ENCODE data around the gene TNK1. TPM values are rescaled to one million over a fixed set of nuclear protein-coding genes. Genes with fewer than 3 reads are reported as not detected.

TNK1 gene
- total and polyA plus RNA-seq, 2 experiments from 2014 or later: 8.4 to 8.9 TPM

DNA sequence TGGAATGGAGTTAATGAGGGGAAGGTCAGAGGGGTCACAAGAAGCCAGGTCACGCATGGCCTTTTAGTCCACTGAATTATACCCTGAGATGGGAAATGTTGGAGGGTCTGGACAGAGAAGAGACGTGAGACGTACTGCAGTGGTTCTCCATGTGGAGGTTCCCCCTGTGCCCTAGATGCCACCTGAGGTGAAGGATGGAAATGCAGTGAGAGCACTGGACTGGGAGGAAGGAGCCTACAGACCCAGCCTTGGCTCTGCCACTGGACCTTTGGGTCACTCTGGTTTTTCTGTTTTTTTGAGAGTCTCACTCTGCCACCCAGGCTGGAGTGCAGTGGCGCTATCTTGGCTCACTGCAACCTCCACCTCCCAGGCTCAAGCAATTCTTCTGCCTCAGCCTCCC is 15.3 kb downstream of the TNK1 start:
- TF ChIP-seq EZH2phosphoT487 (IDR thresholded peaks at IDR 0.05; ENCODE audit: low read depth, severe bottlenecking, unreplicated experiment) (no peak), EZH2 (IDR thresholded peaks at IDR 0.05; ENCODE audit: borderline replicate concordance) (no peak)
- TF ChIP-seq, protein P1, sequence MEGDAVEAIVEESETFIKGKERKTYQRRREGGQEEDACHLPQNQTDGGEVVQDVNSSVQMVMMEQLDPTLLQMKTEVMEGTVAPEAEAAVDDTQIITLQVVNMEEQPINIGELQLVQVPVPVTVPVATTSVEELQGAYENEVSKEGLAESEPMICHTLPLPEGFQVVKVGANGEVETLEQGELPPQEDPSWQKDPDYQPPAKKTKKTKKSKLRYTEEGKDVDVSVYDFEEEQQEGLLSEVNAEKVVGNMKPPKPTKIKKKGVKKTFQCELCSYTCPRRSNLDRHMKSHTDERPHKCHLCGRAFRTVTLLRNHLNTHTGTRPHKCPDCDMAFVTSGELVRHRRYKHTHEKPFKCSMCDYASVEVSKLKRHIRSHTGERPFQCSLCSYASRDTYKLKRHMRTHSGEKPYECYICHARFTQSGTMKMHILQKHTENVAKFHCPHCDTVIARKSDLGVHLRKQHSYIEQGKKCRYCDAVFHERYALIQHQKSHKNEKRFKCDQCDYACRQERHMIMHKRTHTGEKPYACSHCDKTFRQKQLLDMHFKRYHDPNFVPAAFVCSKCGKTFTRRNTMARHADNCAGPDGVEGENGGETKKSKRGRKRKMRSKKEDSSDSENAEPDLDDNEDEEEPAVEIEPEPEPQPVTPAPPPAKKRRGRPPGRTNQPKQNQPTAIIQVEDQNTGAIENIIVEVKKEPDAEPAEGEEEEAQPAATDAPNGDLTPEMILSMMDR (IDR thresholded peaks at IDR 0.05; ENCODE audit: poor library complexity): no peak
- no peak for DNase-seq (ENCODE audit: low spot score)
- no peaks in the 10 kb centered on the region for H3K36me3 ChIP-seq (replicated peaks; ENCODE audit: insufficient read depth, low read depth)

DNA sequence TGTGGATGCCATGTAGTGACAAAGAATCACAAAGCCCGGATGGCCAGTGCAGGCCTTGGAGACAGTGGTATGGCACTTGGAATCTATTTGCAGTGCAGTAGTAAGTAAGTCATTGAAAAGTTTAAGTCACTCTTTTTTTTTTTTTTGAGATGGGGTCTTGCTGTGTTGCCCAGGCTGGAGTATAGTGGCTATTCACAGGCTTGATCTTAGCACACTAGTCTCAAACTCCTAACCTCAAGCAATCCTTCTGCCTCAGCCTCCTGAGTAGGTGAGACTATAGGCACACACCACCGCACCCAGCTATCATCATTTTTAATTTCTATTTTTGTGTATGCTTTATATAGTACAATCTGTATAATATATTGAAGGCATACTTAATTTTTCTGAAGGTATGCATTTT is 17.7 kb downstream of the TNK1 start:
- Histone ChIP-seq H3K27ac (no peak overlapping the region), H3K4me2 (no peak overlapping the region), H3K79me2 (peaks cover 17% of the 10 kb centered on the region), H3K9me2 (replicated peaks; ENCODE audit: insufficient read depth) (no peaks in the 10 kb centered on the region), H3K27me3 (no peaks in the 10 kb centered on the region), H3K9me3 (ENCODE audit: low read depth) (no peaks in the 10 kb centered on the region), H3K4me1 (ENCODE audit: insufficient read depth) (peaks cover 10% of the 10 kb centered on the region), H2AFZ (no peak overlapping the region), H3K36me3 (replicated peaks; ENCODE audit: insufficient read depth, low read depth) (no peaks in the 10 kb centered on the region), H3K4me3 (no peak overlapping the region), H4K20me1 (ENCODE audit: insufficient read depth, poor library complexity, severe bottlenecking) (no peaks in the 10 kb centered on the region)
- 93% methylated on average over 2 of the region's 2 CpGs for WGBS (ENCODE audit: low lambda C conversion rate, missing lambda C conversion rate)
- no peak for DNase-seq (ENCODE audit: low spot score)
- no peak for TF ChIP-seq EZH2 (IDR thresholded peaks at IDR 0.05; ENCODE audit: borderline replicate concordance)
- TF ChIP-seq, protein P1 (IDR thresholded peaks at IDR 0.05; ENCODE audit: poor library complexity): no peak
- TF ChIP-seq EZH2phosphoT487 (IDR thresholded peaks at IDR 0.05; ENCODE audit: low read depth, severe bottlenecking, unreplicated experiment): no peak

More for the DNA sequence above, 15.3 kb downstream of the TNK1 start:
- H3K9me2 ChIP-seq (replicated peaks; ENCODE audit: insufficient read depth): no peaks in the 10 kb centered on the region
- H3K79me2 ChIP-seq: peaks cover 10% of the 10 kb centered on the region
- no peak overlapping the region for H3K27ac ChIP-seq
- H2AFZ ChIP-seq: no peak overlapping the region
- no peaks in the 10 kb centered on the region for H3K9me3 ChIP-seq (ENCODE audit: low read depth)
- H3K4me2 ChIP-seq: no peak overlapping the region
- H4K20me1 ChIP-seq (ENCODE audit: insufficient read depth, poor library complexity, severe bottlenecking): no peaks in the 10 kb centered on the region
- H3K27me3 ChIP-seq: no peaks in the 10 kb centered on the region
- peaks cover 9% of the 10 kb centered on the region for H3K4me1 ChIP-seq (ENCODE audit: insufficient read depth)
- 93% methylated on average over 4 of the region's 4 CpGs for WGBS (ENCODE audit: low lambda C conversion rate, missing lambda C conversion rate)
- H3K4me3 ChIP-seq: no peak overlapping the region

DNA sequence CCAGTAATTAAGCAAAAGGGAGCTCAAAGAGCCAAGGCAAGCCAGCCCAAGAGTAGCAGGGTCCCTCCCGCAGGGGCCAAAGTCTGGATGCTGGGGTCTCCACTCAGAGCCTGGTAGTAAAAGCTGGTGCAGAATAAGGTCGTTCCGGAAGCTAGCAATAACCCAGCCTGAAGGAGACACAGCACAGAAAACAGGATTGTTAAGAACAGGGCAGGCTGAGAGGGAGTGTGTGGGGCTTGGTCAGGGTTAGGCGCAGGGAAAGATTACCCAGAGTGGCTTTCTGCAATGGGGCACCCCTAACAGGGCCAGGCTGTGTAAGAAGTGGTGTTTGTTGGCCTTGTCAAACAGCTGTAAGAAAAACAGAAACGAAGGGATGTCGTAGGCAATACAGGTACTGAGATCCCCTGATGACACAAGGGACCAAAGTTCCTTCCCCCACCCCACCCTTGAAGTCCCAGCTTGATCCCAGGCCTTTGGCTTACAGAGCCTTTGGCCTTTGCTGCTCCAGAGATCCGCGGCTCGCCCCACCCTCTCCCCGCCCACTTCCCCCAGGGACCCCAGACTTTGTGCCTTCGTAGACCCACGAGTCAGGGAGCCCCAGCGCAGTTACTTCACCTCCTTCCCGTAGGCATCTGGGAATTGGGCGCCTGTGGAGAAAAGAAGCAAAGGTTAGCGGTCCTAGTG is 22.3 kb downstream of the TNK1 start:
- Histone ChIP-seq H3K36me3 (replicated peaks; ENCODE audit: insufficient read depth, low read depth) (no peaks in the 10 kb centered on the region), H3K4me2 (peak overlapping the region; percentile 86), H3K27me3 (no peaks in the 10 kb centered on the region), H3K4me1 (ENCODE audit: insufficient read depth) (peaks cover 9% of the 10 kb centered on the region), H3K9me3 (ENCODE audit: low read depth) (no peaks in the 10 kb centered on the region), H3K79me2 (peaks cover 19% of the 10 kb centered on the region), H3K27ac (peak overlapping the region; percentile 92), H3K9me2 (replicated peaks; ENCODE audit: insufficient read depth) (no peaks in the 10 kb centered on the region), H4K20me1 (ENCODE audit: insufficient read depth, poor library complexity, severe bottlenecking) (no peaks in the 10 kb centered on the region), H3K4me3 (peak overlapping the region; percentile 32), H2AFZ (peak overlapping the region; percentile 2)
- no peak for TF ChIP-seq EZH2 (IDR thresholded peaks at IDR 0.05; ENCODE audit: borderline replicate concordance)
- TF ChIP-seq, protein P1 (IDR thresholded peaks at IDR 0.05; ENCODE audit: poor library complexity): no peak
- TF ChIP-seq EZH2phosphoT487 (IDR thresholded peaks at IDR 0.05; ENCODE audit: low read depth, severe bottlenecking, unreplicated experiment): no peak
- WGBS (ENCODE audit: low lambda C conversion rate, missing lambda C conversion rate): 16% methylated on average over 11 of the region's 16 CpGs
- DNase-seq (ENCODE audit: low spot score): peak; percentile 85
